ENCODE data around the gene APBA2.
"Not testable (repeated sequence)": the region's sequence is repeated elsewhere in the genome, so short reads cannot be mapped to it uniquely, and the experiment has no call there.

Gene APBA2

DNA sequence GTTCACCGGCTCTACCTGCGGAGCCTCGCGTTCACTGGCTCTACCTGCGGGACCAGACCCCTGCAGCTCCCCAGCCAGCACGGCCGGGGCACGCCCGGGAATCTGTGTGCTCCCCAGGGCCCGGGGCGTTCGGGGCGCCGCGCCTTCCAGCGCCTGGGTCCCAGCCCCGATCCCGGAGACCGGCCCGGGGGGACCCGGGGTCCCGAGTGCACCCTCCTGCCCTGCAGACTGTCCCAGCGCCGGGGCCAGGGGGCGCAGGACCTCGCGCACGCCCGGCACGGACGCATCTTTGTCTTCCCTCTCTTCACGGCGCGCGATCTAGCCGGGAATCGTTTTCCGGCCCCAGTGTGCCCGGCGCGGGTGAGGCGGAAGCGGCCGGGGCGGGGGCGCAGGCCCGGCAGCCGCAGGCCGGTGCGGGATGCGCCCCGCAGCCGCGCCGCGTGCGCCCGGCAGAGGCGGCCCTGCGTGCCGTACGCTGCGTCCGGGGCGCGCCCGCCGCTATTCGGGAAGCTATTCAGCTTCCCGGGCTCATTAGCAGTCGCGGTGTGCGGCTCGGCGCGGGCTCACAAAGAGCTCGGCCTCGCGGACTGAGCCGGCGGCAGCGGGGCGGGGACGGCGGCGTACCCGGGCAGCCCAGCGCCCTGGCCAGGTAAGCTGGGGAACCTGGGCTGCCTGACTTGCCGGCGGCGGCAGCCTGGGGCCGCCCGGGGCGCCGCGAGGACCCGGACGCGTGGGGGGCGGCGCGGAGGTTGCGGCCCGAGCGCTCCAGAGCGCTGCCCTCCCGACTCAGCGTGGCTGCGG is at the start of gene APBA2:
Gene APBA2 (plus strand): TSS at position 345 of the 801 bp plus-strand sequence. CDS start 167,911 bp downstream, outside the sequence.
- DNase-seq, result no peak

DNA sequence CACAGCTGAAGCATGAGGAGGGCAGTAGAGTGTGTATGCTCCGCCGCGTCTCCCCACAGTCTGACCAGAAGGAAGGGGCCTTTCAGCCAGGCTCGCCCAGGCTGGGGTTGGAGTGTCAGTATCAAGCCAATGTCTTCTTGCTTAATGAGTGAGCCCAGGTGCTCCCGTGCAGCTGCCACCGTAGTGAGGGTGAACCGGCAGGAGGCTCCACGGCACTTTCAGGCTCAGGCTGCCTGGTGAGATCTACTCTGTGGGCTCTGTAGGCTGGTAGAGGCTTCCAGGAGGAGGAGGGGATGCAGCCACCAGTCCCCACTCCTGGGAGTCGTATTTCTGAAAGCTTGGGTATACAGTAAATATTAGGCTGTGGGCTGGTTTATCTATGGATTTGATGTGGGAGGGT is 45.5 kb upstream of the APBA2 start:
- DNase-seq, result not testable (repeated sequence)

- DNase-seq, result not testable (repeated sequence)
These were observed 43.6 kb upstream of the APBA2 start for GRCh38 chr15:28842210-28842609.

DNA sequence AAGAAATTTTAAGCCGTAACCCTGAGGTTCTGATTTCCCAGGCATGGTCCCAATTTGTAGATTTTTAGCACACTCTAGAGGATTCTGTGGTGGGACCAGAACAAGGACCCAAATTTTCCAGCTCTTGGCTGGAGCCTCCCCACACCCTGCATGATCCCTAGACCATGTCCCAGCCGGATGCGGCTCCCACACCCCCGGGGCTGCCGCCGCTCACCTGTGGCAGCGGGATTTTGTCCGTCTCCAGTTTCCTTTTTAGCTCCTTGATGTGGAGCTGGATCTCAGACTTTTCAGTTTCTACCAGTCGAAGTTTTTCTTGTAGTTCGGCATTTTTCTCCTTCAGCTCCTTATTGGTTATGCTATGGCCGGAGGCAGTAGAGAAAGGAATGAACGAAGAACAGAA is 42.3 kb upstream of the APBA2 start:
- DNase-seq, result not testable (repeated sequence)

DNA sequence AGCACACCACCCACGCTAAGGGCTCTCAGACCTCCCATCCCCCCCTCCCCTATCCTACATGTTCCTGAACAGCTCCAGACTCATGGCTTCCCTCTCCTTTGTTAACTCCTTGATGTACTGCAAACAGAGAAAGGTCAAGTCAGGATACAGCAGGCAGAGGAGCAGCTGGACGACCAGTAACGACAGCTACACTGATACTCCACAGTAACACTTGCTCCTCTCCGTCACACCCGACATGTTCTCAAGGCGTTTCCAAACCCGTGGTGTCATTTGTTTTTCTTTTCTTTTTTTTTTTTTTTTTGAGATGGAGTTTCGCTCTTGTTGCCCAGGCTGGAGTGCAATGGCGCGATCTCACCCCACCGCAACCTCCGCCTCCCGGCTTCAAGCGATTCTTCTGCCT is 41.6 kb upstream of the APBA2 start:
- not testable (repeated sequence) for DNase-seq

DNA sequence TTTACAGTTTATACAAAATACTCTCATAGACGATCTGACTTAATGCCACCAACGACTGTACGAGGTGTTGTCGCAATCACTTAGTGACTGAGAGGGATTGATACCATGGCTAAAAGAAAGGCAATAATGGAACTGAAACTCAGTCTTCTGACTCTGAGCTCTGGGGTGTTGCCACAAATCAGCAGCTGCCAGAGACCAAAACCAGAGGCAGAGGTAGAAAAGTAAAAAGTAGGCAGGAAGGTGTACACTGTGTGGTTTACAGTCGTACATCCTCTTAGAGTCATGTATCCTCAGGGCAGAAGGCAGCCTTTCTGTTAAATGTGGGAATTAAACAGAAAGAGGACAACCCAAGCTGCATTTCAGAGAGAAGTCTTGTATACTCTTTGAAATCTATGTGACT is 38.5 kb upstream of the APBA2 start:
- not testable (repeated sequence) for DNase-seq

DNA sequence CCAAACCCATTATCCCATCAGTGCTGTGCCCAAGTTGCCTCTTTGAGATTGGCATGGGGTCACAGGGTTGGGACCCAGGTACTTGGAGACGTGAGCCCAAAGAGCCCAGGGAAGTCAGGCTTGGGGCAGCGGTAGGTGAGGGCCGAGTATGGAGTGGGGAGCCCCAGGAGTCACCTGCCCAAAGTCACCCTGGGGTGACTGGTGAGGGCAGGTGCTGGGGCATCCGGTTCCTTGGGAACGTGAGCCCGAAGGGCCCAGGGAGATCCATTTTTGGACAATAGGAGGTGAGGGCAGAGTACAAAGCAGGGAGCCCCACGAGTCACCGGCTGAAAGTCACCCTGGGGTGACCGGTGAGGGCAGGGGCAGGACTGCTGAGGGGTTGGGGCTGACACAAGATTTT is 37.8 kb upstream of the APBA2 start:
- DNase-seq, result not testable (repeated sequence)

GRCh38 chr15:28848521-28848920 is 37.3 kb upstream of the APBA2 start, which contains the start of gene GOLGA6L7:
Gene GOLGA6L7, minus strand, starts transcription at chr15:28848644. Its CDS starts 95 bp downstream, at chr15:28848549.
- DNase-seq, result not testable (repeated sequence)

- not testable (repeated sequence) for DNase-seq
These were observed 36.5 kb upstream of the APBA2 start for GRCh38 chr15:28849271-28849670.

DNA sequence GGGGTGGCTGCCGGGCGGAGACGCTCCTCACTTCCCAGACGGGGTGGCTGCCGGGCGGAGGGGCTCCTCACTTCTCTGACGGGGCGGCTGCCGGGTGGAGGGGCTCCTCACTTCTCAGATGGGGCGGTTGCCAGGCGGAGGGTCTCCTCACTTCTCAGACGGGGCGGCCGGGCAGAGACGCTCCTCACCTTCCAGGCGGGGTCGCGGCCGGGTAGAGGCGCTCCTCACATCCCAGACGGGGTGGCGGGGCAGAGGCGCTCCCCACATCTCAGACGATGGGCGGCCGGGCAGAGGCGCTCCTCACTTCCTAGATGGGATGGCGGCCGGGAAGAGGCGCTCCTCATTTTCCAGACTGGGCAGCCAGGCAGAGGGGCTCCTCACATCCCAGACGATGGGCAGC is 36.0 kb upstream of the APBA2 start:
- DNase-seq, result not testable (repeated sequence)

GRCh38 chr15:28853654-28854053 is 32.1 kb upstream of the APBA2 start:
- DNase-seq, result not testable (repeated sequence)

- not testable (repeated sequence) for DNase-seq
These were observed 31.2 kb upstream of the APBA2 start for GRCh38 chr15:28854578-28854977.

DNA sequence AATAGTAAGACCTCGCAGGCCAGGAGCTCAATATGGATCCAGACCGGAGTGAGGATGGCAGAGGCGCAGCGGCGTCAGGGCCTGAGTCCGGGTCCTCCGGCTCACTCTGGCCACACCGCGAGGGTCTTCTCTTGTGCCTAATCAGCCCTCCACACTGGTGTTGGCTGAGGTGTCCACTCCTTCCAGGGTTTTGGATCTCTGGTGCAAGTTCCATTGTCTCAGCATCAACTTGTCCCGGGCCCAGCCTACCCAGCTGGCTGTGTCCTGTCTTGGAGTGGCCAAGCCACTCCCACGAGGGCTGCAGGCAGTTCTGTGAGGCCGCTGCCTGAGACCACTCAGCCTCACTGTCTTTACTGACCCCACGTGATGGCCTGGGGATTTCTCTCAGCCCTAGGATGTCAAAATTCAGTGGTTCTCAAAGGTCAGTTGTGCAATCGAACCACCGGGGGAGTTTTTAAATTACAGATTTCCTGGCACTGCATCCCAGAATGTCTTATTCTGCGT is 24.7 kb upstream of the APBA2 start:
- DNase-seq, result no peak

- not testable (repeated sequence) for DNase-seq
These were observed 24.0 kb upstream of the APBA2 start for GRCh38 chr15:28861589-28862293.

DNA sequence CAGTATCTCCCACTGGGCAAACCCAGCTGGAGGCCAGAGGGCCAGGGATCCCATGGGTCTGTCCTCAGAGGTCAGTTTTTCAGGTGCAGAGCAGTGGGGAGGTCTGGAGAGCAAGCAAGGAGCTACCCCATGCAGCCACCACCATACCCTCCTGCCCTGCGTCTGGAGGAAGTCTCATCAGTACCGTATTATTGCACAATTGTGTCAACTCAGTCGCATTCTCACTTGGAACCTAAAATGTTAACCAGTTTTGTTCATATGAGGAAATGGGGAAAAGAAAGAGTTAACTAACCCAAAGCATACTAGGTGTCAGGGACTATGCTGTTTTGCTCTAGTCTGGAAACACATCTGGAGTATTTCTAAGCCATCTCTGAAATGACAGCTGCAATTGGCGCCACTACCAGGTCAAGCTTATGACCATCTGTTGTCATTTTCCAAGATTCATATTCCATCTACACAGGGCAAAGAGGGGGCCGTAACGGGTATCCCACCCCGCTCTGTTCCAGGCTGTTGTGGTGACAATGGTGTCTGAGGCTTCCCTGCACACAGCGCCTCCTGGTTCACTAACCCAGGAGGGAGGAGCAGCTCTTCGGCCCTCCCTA is 16.9 kb upstream of the APBA2 start:
- no peak for DNase-seq

GRCh38 chr15:28871168-28871567 is 14.6 kb upstream of the APBA2 start:
- DNase-seq, result no peak

- DNase-seq, result no peak
These were observed 12.8 kb upstream of the APBA2 start for GRCh38 chr15:28873006-28873405.

DNA sequence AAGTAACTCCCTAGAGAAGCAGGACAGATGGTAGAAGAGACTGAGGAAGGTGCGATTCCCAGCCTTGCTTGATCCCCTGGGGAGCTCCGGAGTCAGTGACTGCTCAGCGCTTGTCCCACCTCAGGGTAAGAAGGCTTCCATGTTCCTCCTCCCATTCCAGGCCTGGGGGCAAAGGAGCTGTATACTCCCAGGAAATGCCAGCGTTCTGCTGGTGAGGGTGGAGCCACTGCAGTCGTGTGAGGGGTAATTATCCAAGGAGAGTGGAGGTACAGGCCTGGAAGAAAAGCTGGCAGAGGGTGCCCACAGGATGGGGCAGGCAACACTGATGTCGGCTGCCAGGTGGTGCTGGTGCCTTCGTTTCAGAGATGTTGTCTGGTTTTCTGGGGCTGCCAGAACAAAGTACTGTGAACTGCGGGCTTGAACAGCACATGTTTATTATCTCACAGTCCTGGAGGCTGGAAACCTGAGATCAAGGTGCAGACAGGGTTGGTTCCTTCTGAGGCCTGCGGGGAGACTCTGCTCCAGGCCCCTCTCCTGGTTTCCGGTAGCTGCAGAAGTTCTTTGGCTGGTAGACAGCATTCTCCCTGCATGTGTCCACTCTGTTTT is 12.1 kb upstream of the APBA2 start:
- no peak for DNase-seq

DNA sequence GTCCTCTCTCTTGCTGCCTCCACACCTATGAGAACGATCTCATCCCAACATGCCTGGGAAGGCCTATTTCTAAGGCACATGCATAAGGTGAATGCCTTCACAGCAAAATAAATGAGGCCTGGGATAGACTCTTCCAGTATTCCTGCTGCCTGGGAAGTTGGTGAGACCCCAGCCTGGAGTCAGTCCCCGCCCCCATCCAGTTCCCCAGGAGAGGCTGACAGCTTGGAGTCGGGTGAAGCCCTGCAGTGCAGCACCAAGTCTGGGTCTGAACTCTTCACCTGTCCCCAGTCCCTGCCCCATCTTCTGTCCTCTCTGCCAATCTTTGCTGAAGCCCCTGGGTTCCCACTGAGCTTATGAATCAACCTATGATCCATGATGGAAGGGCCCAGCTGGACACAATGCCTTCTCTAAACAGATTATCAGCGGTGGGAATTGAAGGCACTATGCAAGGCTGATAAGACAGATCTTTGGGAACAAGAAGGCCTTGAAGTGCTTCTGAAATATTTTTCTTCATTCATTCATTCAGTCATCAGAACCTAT is 10.2 kb upstream of the APBA2 start:
- DNase-seq, result no peak

- no peak for DNase-seq
These were observed 9.5 kb upstream of the APBA2 start for GRCh38 chr15:28876131-28876844.

- DNase-seq, result no peak
These were observed 9.0 kb upstream of the APBA2 start for GRCh38 chr15:28876845-28877185.

DNA sequence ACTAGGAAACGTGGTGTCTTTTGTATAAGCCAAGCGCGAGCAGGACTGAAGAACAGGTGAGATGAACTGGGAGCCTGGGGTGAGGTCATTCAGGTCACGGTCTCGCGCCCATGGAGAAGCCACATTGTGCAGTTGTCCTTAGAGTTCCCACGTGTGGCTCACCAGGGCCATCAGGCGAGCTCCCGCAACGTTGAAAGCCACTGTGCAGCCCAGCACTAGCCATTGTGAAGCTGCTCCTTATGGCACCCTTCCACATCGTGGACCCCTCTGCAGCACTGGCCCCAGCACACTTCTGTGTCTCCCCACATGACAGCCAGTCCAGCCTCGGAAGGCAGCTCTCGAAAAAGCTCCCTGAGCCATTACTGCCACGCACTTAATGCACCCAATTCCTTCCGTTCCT is 7.6 kb upstream of the APBA2 start:
- no peak for DNase-seq

All from Kasumi-1 (cell line).